Tibial nerve (tissue), 4 donors: ENCODE data around the gene TEX51. TPM values are rescaled to one million over a fixed set of nuclear protein-coding genes. Genes with fewer than 3 reads are reported as not detected.

Source experiments
- DNase-seq, 2 donors: peaks; one replicate each; pipeline ENCODE4 v3.0.0-alpha.2; 2019; ENCODE audit warnings: low spot score in 2 of 2
- H3K27ac ChIP-seq, 4 donors: fragments of 200-600 bp; sonication (generic) in 3 of 4; one replicate each; pipeline ENCODE4 v1.5.1; 2017 to 2019; ENCODE audit warnings: mild to moderate bottlenecking in 1 of 4
- H3K27me3 ChIP-seq, 2 donors: fragments of 200-600 bp; sonication (generic) in 1 of 2; one replicate each; pipeline versions ENCODE4 v1.5.1 to v1.6.0; 2017 to 2019
- H3K36me3 ChIP-seq, 3 donors: fragments of 200-600 bp; sonication (generic); one replicate each; pipeline ENCODE4 v1.5.1; 2018 to 2019
- H3K4me1 ChIP-seq, 4 donors: fragments of 200-600 bp; sonication (generic) in 3 of 4; one replicate each; pipeline ENCODE4 v1.5.1; 2017 to 2019
- H3K4me3 ChIP-seq, 4 donors: fragments of 200-600 bp; sonication (generic) in 3 of 4; one replicate each; pipeline ENCODE4 v1.5.1; 2017 to 2019; ENCODE audit warnings: mild to moderate bottlenecking in 1 of 4, moderate library complexity in 1 of 4
- H3K9me3 ChIP-seq, 4 donors: fragments of 200-600 bp; sonication (generic) in 3 of 4; one replicate each; pipeline ENCODE4 v1.5.1; 2017 to 2019
- EP300 ChIP-seq, 2 donors: sonication (generic); formaldehyde crosslinking; IDR thresholded peaks; one replicate each; pipeline ENCODE4 v1.6.1; 2017; ENCODE audit warnings: antibody characterized with exemption in 2 of 2, mild to moderate bottlenecking in 1 of 2
- POLR2A ChIP-seq, 2 donors: fragments of 450-650 bp; IDR thresholded peaks; one replicate each; pipeline ENCODE4 v1.6.1; 2017; ENCODE audit warnings: antibody characterized with exemption in 2 of 2, mild to moderate bottlenecking in 2 of 2, moderate library complexity in 2 of 2
- WGBS, 2 donors: methylation state at CpG; one replicate each; pipeline ENCODE4 v1.1.5; 2018; 5-methylcytosine and 5-hydroxymethylcytosine counted together
- total RNA-seq, 4 donors: library from RNA; depleted of rRNA; stranded (reverse); fragments of >200 nt; gene quantifications; one replicate each; pipeline ENCODE4 v1.1.0, GENCODE V29; 2016
- TF ChIP-seq, protein P1 (sequence below), 5 experiments: fragments of 200-600 bp in 3 of 5; fragments of 450-650 bp in 2 of 5; sonication (generic) in 3 of 5; IDR thresholded peaks; one replicate each; pipeline ENCODE4 v1.5.1; 2016 to 2019; ENCODE audit warnings: antibody characterized with exemption in 5 of 5, mild to moderate bottlenecking in 3 of 5, moderate library complexity in 2 of 5

Gene TEX51
- total RNA-seq, 4 donors from 2014 or later, result not detected

- no peak overlapping the region for H3K4me3 ChIP-seq
- WGBS, 2 donors, result 76 to 79% methylated on average over 2 of the region's 2 CpGs
- TF ChIP-seq POLR2A (IDR thresholded peaks at IDR 0.05) (no peak), EP300 (IDR thresholded peaks at IDR 0.05) (no peak)
- TF ChIP-seq, protein P1, sequence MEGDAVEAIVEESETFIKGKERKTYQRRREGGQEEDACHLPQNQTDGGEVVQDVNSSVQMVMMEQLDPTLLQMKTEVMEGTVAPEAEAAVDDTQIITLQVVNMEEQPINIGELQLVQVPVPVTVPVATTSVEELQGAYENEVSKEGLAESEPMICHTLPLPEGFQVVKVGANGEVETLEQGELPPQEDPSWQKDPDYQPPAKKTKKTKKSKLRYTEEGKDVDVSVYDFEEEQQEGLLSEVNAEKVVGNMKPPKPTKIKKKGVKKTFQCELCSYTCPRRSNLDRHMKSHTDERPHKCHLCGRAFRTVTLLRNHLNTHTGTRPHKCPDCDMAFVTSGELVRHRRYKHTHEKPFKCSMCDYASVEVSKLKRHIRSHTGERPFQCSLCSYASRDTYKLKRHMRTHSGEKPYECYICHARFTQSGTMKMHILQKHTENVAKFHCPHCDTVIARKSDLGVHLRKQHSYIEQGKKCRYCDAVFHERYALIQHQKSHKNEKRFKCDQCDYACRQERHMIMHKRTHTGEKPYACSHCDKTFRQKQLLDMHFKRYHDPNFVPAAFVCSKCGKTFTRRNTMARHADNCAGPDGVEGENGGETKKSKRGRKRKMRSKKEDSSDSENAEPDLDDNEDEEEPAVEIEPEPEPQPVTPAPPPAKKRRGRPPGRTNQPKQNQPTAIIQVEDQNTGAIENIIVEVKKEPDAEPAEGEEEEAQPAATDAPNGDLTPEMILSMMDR (IDR thresholded peaks at IDR 0.05), result no peak
- H3K4me1 ChIP-seq, result no peaks in the 10 kb centered on the region
- no peaks in the 10 kb centered on the region for H3K9me3 ChIP-seq
- H3K36me3 ChIP-seq, result no peaks in the 10 kb centered on the region
- H3K27me3 ChIP-seq, result no peaks in the 10 kb centered on the region
- no peak overlapping the region for H3K27ac ChIP-seq
- no peak for DNase-seq
These were observed 14.6 kb downstream of the TEX51 start for GRCh38 chr2:126913329-126913728.

- H3K27ac ChIP-seq, result no peak overlapping the region
- H3K4me3 ChIP-seq, result no peak overlapping the region
- TF ChIP-seq POLR2A (IDR thresholded peaks at IDR 0.05) (no peak), EP300 (IDR thresholded peaks at IDR 0.05) (no peak)
- TF ChIP-seq, protein P1 (IDR thresholded peaks at IDR 0.05), result no peak
- H3K4me1 ChIP-seq, result no peaks in the 10 kb centered on the region
- no peaks in the 10 kb centered on the region for H3K36me3 ChIP-seq
- no peaks in the 10 kb centered on the region for H3K27me3 ChIP-seq
- no peak for DNase-seq
- no peaks in the 10 kb centered on the region for H3K9me3 ChIP-seq
- 86 to 87% methylated on average over 10 of the region's 10 CpGs for WGBS, 2 donors
These were observed 15.4 kb downstream of the TEX51 start for GRCh38 chr2:126913881-126914615.

DNA sequence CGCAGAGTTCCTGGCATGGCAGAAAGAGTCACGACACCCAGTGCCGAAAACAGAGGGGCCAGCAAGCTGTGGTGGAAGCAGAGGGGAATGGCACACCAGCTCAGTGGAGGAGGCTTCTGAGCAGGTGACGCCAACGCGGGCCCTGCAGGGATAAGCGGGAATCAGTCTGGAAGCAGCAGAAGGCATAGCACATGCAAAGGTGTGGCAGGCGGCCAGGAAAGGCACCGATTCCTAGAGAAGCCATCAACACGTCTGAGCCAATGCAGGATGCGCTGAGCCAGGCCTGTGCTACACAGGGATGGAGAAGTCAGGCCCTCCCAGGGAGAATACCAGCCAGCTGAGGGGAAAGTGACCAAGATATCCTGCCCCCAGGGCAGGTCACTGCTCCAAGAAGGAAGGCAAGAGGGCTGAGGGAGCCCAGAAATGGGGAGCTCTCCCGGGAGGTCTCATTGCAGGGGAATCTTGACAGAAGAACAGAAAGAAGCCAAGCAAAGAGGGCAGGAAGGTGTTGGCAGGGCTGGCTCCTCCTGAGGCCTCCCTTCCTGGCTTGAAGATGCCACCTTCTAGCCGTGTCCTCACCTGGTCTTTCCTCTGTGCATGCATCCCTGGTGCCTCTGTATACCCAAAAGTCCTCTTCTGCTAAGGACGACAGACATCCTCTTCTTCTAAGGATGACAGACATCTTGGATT lies 16.3 kb downstream of the TEX51 start:
- TF ChIP-seq POLR2A (IDR thresholded peaks at IDR 0.05) (no peak), EP300 (IDR thresholded peaks at IDR 0.05) (no peak)
- TF ChIP-seq, protein P1 (IDR thresholded peaks at IDR 0.05), result no peak
- Histone ChIP-seq H3K27me3 (no peaks in the 10 kb centered on the region), H3K4me1 (no peaks in the 10 kb centered on the region), H3K4me3 (no peak overlapping the region), H3K9me3 (no peaks in the 10 kb centered on the region), H3K36me3 (no peaks in the 10 kb centered on the region), H3K27ac (no peak overlapping the region)
- WGBS, 2 donors, result 88 to 93% methylated on average over 14 of the region's 14 CpGs
- DNase-seq, result no peak

DNA sequence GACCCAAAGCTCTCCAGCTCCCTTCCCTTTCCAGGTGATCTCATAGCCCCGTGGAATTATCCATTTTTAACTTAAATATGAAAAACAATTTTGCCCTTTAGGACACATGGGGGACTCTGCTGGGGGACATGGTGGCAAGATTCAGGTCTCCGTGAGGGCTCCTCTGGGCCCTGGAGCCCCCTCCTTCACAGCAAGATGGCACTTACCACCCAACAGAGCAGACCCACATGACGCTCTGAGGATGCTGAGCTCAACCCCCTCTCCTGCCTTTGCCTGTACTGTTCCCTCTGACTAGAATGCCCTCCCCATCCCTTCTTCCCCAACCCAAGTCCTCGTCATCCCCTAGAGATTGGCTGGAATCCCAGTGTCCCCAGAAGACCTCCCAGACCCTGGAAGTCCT lies 17.2 kb downstream of the TEX51 start:
- Histone ChIP-seq H3K36me3 (no peaks in the 10 kb centered on the region), H3K4me3 (no peak overlapping the region), H3K9me3 (no peaks in the 10 kb centered on the region), H3K4me1 (no peaks in the 10 kb centered on the region), H3K27me3 (no peaks in the 10 kb centered on the region), H3K27ac (no peak overlapping the region)
- TF ChIP-seq, protein P1 (IDR thresholded peaks at IDR 0.05), result no peak
- TF ChIP-seq EP300 (IDR thresholded peaks at IDR 0.05), result no peak
- no peak for TF ChIP-seq POLR2A (IDR thresholded peaks at IDR 0.05)
- WGBS, 2 donors, result 76 to 77% methylated on average over 4 of the region's 4 CpGs
- DNase-seq, result no peak

GRCh38 chr2:126916744-126917143 lies 18.1 kb downstream of the TEX51 start:
- Histone ChIP-seq H3K9me3 (no peaks in the 10 kb centered on the region), H3K4me1 (no peaks in the 10 kb centered on the region), H3K36me3 (no peaks in the 10 kb centered on the region), H3K4me3 (no peak overlapping the region), H3K27me3 (no peaks in the 10 kb centered on the region), H3K27ac (no peak overlapping the region)
- no peak for DNase-seq
- 94 to 95% methylated on average over 4 of the region's 4 CpGs for WGBS, 2 donors
- TF ChIP-seq, protein P1 (IDR thresholded peaks at IDR 0.05), result no peak
- TF ChIP-seq EP300 (IDR thresholded peaks at IDR 0.05), result no peak
- no peak for TF ChIP-seq POLR2A (IDR thresholded peaks at IDR 0.05)
